IMR-90 (cell line): ENCODE results near the gene ABCA3. TPM values are rescaled to one million over a fixed set of nuclear protein-coding genes. Genes with fewer than 3 reads are reported as not detected.

Source experiments
- ATAC-seq: fragments of 200-7000 bp; cut with Tn5 transposase; 2 replicates; pipeline ENCODE4 v1.9.1; 2020; ENCODE audit warnings: low read depth, mild to moderate bottlenecking, moderate library complexity
- BruUV-seq: library from RNA; stranded (reverse); fragments of 400-500 nt; replicated peaks from 2 replicates; lab custom pipeline; 2021; lab: Mats Ljungman, UMichigan
- CTCF ChIA-PET: fragments of 300-600 bp; formaldehyde crosslinking; extraction: SDS; loops from one replicate; lab custom pipeline; 2021; ENCODE audit warnings: antibody characterized with exemption; lab: Yijun Ruan, JAX
- POLR2A ChIA-PET: fragments of 300-600 bp; sonication (Branson Sonifier 250); formaldehyde crosslinking; loops from one replicate; lab custom pipeline; 2022; ENCODE audit warnings: antibody characterized with exemption; ENCODE audit not compliant: unreplicated experiment; lab: Charles Lee
- DNase-seq: peaks from one replicate; pipeline ENCODE4 v3.0.0; 2013
- H2AFZ ChIP-seq: replicated peaks from 2 replicates; pipeline ENCODE3; 2013; ENCODE audit warnings: low read length, mild to moderate bottlenecking; ENCODE audit not compliant: poor library complexity
- H2AK5ac ChIP-seq: 2 replicates; pipeline ENCODE4 v1.6.1; 2013; ENCODE audit warnings: low read depth, low read length, inconsistent platforms
- H2AK9ac ChIP-seq: replicated peaks from 2 replicates; pipeline ENCODE3; 2013; ENCODE audit warnings: mild to moderate bottlenecking, low read depth, low read length, moderate library complexity; ENCODE audit not compliant: poor library complexity
- H2BK120ac ChIP-seq: 2 replicates; pipeline ENCODE4 v1.6.1; 2013; ENCODE audit warnings: low read depth, low read length, inconsistent platforms
- H2BK15ac ChIP-seq: 3 replicates; pipeline ENCODE4 v1.6.1; 2013; ENCODE audit warnings: low read depth, low read length, inconsistent platforms
- H2BK20ac ChIP-seq: 2 replicates; pipeline ENCODE4 v1.6.1; 2013; ENCODE audit warnings: low read depth, mild to moderate bottlenecking, inconsistent platforms, low read length, moderate library complexity
- H2BK5ac ChIP-seq: 2 replicates; pipeline ENCODE4 v1.6.1; 2013; ENCODE audit warnings: mild to moderate bottlenecking, low read depth, low read length, inconsistent platforms; ENCODE audit not compliant: poor library complexity, severe bottlenecking
- H3K14ac ChIP-seq: replicated peaks from 2 replicates; pipeline ENCODE4 v1.6.1; 2013; ENCODE audit warnings: low read depth, low read length, inconsistent platforms
- H3K18ac ChIP-seq: 2 replicates; pipeline ENCODE4 v1.6.1; 2013; ENCODE audit warnings: low read depth, low read length, control low read depth
- H3K23ac ChIP-seq: 2 replicates; pipeline ENCODE4 v1.6.1; 2013; ENCODE audit warnings: low read depth, low read length, inconsistent platforms
- H3K27ac ChIP-seq: 2 replicates; pipeline ENCODE4 v1.5.1; 2013; ENCODE audit warnings: mild to moderate bottlenecking, control low read depth, low read length; ENCODE audit not compliant: insufficient read depth
- H3K27me3 ChIP-seq: 2 replicates; pipeline ENCODE4 v1.6.1; 2013; ENCODE audit warnings: low read length; ENCODE audit not compliant: control insufficient read depth, insufficient read depth
- H3K36me3 ChIP-seq: 2 replicates; pipeline ENCODE4 v1.6.1; 2013; ENCODE audit warnings: low read length, mixed read lengths; ENCODE audit not compliant: control insufficient read depth, insufficient read depth
- H3K4ac ChIP-seq: 2 replicates; pipeline ENCODE4 v1.6.1; 2013; ENCODE audit warnings: low read depth, low read length, inconsistent platforms
- H3K4me1 ChIP-seq: 2 replicates; pipeline ENCODE4 v1.6.1; 2013; ENCODE audit warnings: low read length, mixed read lengths; ENCODE audit not compliant: control insufficient read depth, insufficient read depth
- H3K4me2 ChIP-seq: 2 replicates; pipeline ENCODE4 v1.6.1; 2013; ENCODE audit warnings: low read depth, mild to moderate bottlenecking, control low read depth, low read length, moderate library complexity
- H3K4me3 ChIP-seq: 2 replicates; pipeline ENCODE4 v1.5.1; 2013; ENCODE audit warnings: low read depth, mild to moderate bottlenecking, control low read depth, low read length, moderate library complexity; ENCODE audit not compliant: insufficient read depth
- H3K56ac ChIP-seq: 2 replicates; pipeline ENCODE4 v1.6.1; 2013; ENCODE audit warnings: low read length, inconsistent platforms; ENCODE audit not compliant: insufficient read depth; ENCODE audit errors: extremely low read depth
- H3K79me1 ChIP-seq, 2 experiments: 2 replicates each; pipeline ENCODE4 v1.6.1; 2013; ENCODE audit warnings: low read length in 2 of 2, inconsistent platforms in 1 of 2, low read depth in 1 of 2
- H3K9ac ChIP-seq: 2 replicates; pipeline ENCODE4 v1.6.1; 2013; ENCODE audit warnings: low read depth, low read length, control low read depth
- H3K9me1 ChIP-seq: 2 replicates; pipeline ENCODE4 v1.6.1; 2013; ENCODE audit warnings: low read length, inconsistent platforms; ENCODE audit not compliant: insufficient read depth
- H3K9me3 ChIP-seq: 2 replicates; pipeline ENCODE4 v1.6.1; 2013; ENCODE audit warnings: low read length; ENCODE audit not compliant: control insufficient read depth, insufficient read depth
- H4K20me1 ChIP-seq: 2 replicates; pipeline ENCODE4 v1.6.1; 2013; ENCODE audit warnings: low read length, inconsistent platforms; ENCODE audit not compliant: insufficient read depth
- H4K5ac ChIP-seq: 2 replicates; pipeline ENCODE4 v1.6.1; 2013; ENCODE audit warnings: mild to moderate bottlenecking, low read depth, low read length, control low read depth
- H4K8ac ChIP-seq, 2 experiments: 2 replicates each; pipeline ENCODE4 v1.6.1; 2013; ENCODE audit warnings: low read depth in 2 of 2, low read length in 2 of 2, control low read depth in 1 of 2, inconsistent platforms in 1 of 2
- H4K91ac ChIP-seq: 2 replicates; pipeline ENCODE4 v1.6.1; 2013; ENCODE audit warnings: low read depth, low read length, inconsistent platforms; ENCODE audit not compliant: insufficient read depth
- BHLHE40 ChIP-seq: fragments of 150-350 bp; IDR thresholded peaks from 2 replicates; pipeline ENCODE4 v1.6.1; 2016; ENCODE audit warnings: mild to moderate bottlenecking, low read depth, low read length
- CHD1 ChIP-seq: IDR thresholded peaks from 2 replicates; pipeline ENCODE4 v1.6.1; 2012; ENCODE audit warnings: low read depth, low read length, improper control_type of control experiment
- FOS ChIP-seq: fragments of 150-350 bp; IDR thresholded peaks from 2 replicates; pipeline ENCODE4 v1.6.1; 2016; ENCODE audit warnings: low read depth, low read length
- MAZ ChIP-seq: IDR thresholded peaks from 2 replicates; pipeline ENCODE4 v1.6.1; 2012; ENCODE audit warnings: low read depth, mild to moderate bottlenecking, low read length, improper control_type of control experiment, moderate library complexity, borderline replicate concordance
- NFE2L2 ChIP-seq: fragments of 150-350 bp; IDR thresholded peaks from 2 replicates; pipeline ENCODE4 v1.6.1; 2016; ENCODE audit warnings: low read depth, mild to moderate bottlenecking, low read length
- POLR2A ChIP-seq: IDR thresholded peaks from 2 replicates; pipeline ENCODE4 v1.6.1; 2012; ENCODE audit warnings: mild to moderate bottlenecking, low read depth, low read length
- RAD21 ChIP-seq: IDR thresholded peaks from 2 replicates; pipeline ENCODE4 v1.6.1; 2012; ENCODE audit warnings: low read length, improper control_type of control experiment
- RFX5 ChIP-seq: IDR thresholded peaks from 2 replicates; pipeline ENCODE4 v1.8.0; 2012; ENCODE audit warnings: low read depth, mild to moderate bottlenecking, low read length, moderate library complexity
- SMC3 ChIP-seq: fragments of 150-350 bp; IDR thresholded peaks from 2 replicates; pipeline ENCODE4 v1.6.1; 2016; ENCODE audit warnings: low read depth, mild to moderate bottlenecking, antibody characterized with exemption, low read length, moderate library complexity
- USF2 ChIP-seq: fragments of 150-350 bp; IDR thresholded peaks from 2 replicates; pipeline ENCODE4 v1.6.1; 2017; ENCODE audit warnings: mild to moderate bottlenecking, antibody characterized with exemption, low read length, low read depth
- WGBS, 2 experiments: methylation state at CpG; one replicate each; pipeline versions ENCODE4 v1.1.5 to v1.1.7; 2013; ENCODE audit warnings: missing lambda C conversion rate in 2 of 2; ENCODE audit not compliant: insufficient read length in 1 of 2; ENCODE audit errors: extremely low coverage in 2 of 2; 5-methylcytosine and 5-hydroxymethylcytosine counted together
- dilution Hi-C: fragments of 300-500 bp; cut with HindIII; formaldehyde crosslinking; loops from one replicate; pipeline ENCODE4 v1.14.3; 2018; ENCODE audit warnings: low sequenced_read_pairs; ENCODE audit not compliant: unreplicated experiment
- in situ Hi-C: fragments of 300-500 bp; cut with MboI; formaldehyde crosslinking; loops from 3 replicates; pipeline ENCODE4 v1.14.3; 2019; ENCODE audit warnings: low sequenced_read_pairs, inconsistent platforms, mixed read lengths
- intact Hi-C: fragments of 100-400 bp; cut with micrococcal nuclease; formaldehyde crosslinking; loops from 2 replicates; pipeline ENCODE4 v1.10.0; 2022
- polyA plus RNA-seq, 3 experiments: library from polyadenylated mRNA; depleted of rRNA; stranded (reverse); fragments of >200 nt; gene quantifications; 2 replicates each; pipeline ENCODE4 v1.2.3, GENCODE V29; 2012; ENCODE audit warnings: low replicate concordance in 1 of 3
- total RNA-seq: library from RNA; depleted of rRNA; stranded (reverse); fragments of >200 nt; gene quantifications from 2 replicates; pipeline ENCODE4 v1.2.3, GENCODE V29; 2012
- TF ChIP-seq, protein P1 (sequence below): conservative IDR thresholded peaks from 2 replicates; pipeline ENCODE4 v1.5.1; 2012; ENCODE audit warnings: mild to moderate bottlenecking, low read depth, low read length, improper control_type of control experiment

Gene ABCA3
- total and polyA plus RNA-seq, 2 of the 4 experiments (the other 2 are of a cell fraction), result 0.18 to 0.22 TPM

DNA sequence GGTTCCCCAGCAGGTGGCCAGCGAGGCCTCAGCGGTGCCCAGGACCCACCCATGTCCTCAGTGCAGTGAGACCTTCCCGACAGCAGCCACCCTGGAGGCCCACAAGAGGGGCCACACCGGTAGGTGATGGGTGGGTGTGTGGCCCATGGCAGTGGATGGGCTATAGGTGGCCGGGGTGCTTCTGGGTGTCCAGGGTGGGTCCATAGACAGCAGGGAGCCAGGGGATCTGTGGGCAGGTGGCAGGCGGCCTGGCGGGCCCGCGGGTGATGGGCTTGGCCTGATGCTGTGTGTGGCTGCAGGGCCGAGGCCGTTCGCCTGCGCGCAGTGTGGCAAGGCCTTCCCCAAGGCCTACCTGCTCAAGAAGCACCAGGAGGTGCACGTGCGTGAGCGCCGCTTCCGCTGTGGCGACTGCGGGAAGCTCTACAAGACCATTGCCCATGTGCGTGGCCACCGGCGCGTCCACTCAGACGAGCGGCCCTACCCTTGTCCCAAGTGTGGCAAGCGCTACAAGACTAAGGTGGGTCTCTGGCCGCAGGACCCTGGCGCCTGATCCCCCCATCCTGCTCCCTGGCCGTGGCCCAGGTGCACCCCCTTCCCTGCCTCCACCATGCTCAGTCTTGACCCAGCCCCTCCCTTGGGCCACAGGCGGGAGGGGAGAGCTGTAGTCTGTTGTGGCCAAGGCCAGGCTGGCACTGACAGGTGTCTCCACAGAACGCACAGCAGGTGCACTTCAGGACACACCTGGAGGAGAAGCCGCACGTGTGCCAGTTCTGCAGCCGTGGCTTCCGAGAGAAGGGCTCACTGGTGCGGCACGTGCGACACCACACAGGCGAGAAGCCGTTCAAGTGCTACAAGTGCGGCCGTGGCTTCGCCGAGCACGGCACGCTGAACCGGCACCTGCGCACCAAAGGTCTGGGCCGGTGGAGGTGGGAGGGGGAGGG lies 106.4 kb downstream of the ABCA3 start (continued):
- no peak for TF ChIP-seq BHLHE40
- TF ChIP-seq POLR2A, result no peak

DNA sequence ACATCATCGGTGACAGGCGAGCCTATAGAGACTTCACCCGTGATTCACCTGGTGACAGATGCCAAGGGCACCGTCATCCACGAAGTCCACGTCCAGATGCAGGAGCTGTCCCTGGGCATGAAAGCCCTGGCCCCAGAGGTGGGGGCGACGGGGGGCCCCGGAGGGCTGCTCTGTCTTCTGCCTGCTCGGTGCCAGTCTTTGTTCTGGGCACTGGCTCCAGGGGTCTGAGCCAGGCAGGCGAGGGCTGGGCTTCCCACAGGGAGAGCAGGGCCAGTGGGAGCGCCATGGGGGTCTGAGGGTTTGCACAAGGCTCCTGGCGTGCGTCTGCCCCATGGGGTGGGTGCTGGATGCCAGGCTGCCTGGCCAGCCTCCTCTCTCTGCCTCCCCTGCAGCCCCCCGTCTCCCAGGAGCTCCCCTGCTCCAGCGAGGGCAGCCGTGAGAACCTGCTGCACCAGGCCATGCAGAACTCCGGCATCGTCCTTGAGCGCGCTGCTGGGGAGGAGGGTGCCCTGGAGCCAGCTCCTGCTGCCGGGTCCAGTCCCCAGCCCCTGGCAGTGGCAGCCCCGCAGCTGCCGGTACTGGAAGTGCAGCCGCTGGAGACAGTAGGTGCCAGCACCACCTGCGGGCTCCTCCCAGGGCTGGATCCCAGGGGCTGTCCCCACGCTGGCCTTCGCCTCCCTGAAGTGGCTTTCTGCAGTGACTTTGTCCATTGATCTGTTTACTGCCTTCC lies 107.3 kb downstream of the ABCA3 start:
- Histone ChIP-seq H3K23ac (no peak overlapping the region), H3K36me3 (peaks cover 60% of the 10 kb centered on the region), H4K8ac (no peak overlapping the region), H3K9me3 (no peaks in the 10 kb centered on the region), H2BK15ac (no peak overlapping the region), H3K14ac (no peak overlapping the region), H3K27me3 (peaks cover 9% of the 10 kb centered on the region), H4K5ac (no peak overlapping the region), H2AK5ac (no peak overlapping the region), H3K4me3 (no peak overlapping the region), H3K18ac (no peak overlapping the region), H4K20me1 (peaks cover 20% of the 10 kb centered on the region), H3K79me1 (peaks cover 0 to 10% of the 10 kb centered on the region in 2 experiments; a peak in 2 of 4 replicates), H3K56ac (no peak overlapping the region), H3K4me2 (no peak overlapping the region), H3K9ac (no peak overlapping the region), H3K9me1 (no peaks in the 10 kb centered on the region), H2BK5ac (no peak overlapping the region), H3K27ac (no peak overlapping the region), H3K4ac (no peak overlapping the region), H3K4me1 (peaks cover 5% of the 10 kb centered on the region; the same call in 1 of the 2 replicates), H4K91ac (no peak overlapping the region), H2AFZ (no peak overlapping the region), H2BK20ac (no peak overlapping the region), H2BK120ac (no peak overlapping the region), H2AK9ac (no peak overlapping the region)
- no peak for ATAC-seq
- TF ChIP-seq CHD1 (no peak), RAD21 (no peak), NFE2L2 (no peak), POLR2A (no peak), SMC3 (no peak), FOS (no peak), RFX5 (no peak), MAZ (no peak), BHLHE40 (no peak), USF2 (no peak)
- TF ChIP-seq, protein P1, sequence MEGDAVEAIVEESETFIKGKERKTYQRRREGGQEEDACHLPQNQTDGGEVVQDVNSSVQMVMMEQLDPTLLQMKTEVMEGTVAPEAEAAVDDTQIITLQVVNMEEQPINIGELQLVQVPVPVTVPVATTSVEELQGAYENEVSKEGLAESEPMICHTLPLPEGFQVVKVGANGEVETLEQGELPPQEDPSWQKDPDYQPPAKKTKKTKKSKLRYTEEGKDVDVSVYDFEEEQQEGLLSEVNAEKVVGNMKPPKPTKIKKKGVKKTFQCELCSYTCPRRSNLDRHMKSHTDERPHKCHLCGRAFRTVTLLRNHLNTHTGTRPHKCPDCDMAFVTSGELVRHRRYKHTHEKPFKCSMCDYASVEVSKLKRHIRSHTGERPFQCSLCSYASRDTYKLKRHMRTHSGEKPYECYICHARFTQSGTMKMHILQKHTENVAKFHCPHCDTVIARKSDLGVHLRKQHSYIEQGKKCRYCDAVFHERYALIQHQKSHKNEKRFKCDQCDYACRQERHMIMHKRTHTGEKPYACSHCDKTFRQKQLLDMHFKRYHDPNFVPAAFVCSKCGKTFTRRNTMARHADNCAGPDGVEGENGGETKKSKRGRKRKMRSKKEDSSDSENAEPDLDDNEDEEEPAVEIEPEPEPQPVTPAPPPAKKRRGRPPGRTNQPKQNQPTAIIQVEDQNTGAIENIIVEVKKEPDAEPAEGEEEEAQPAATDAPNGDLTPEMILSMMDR, result no peak
- CTCF ChIA-PET, result interaction anchor here (0.6 kb wide), 1 partner anchor 184 kb away, joined by 4 read pairs; no protein-coding TSS in a partner anchor
- WGBS, 2 experiments, result 89% methylated on average over 17 of the region's 28 CpGs; no CpG with 5 or more reads in 1 of the 2 experiments
- in situ Hi-C loops (no loop called here), intact Hi-C loops (no loop called here), dilution Hi-C loops (no loop called here)
- no peak for DNase-seq
- POLR2A ChIA-PET, result no interaction called here
- BruUV-seq, result no TSS peak
